ENCODE data around the gene OR1J2. TPM values are rescaled to one million over a fixed set of nuclear protein-coding genes. Genes with fewer than 3 reads are reported as not detected.
A peak's percentile ranks its signal among the peaks of the same experiment; 100 is the strongest.

The OR1J2 gene
- total and polyA plus RNA-seq, 3 donors from 2014 or later: 0.62 to 1.6 TPM; not detected in 1

- TF ChIP-seq POLR2A (IDR thresholded peaks at IDR 0.05) (no peak), CTCF (IDR thresholded peaks at IDR 0.05) (no peak)
- intact Hi-C loops (cut with DNase I; ENCODE audit: low total_unique reads): no loop called here
- H3K36me3 ChIP-seq (ENCODE audit: low read depth, missing control alignments): no peaks in the 10 kb centered on the region
- H3K27me3 ChIP-seq: no peaks in the 10 kb centered on the region
- no peak overlapping the region for H3K27ac ChIP-seq
- WGBS, 2 donors: 92 to 95% methylated on average over 5 of the region's 5 CpGs
- no peak for DNase-seq
- no peaks in the 10 kb centered on the region for H3K9me3 ChIP-seq
- H3K4me3 ChIP-seq: no peak overlapping the region
- no peaks in the 10 kb centered on the region for H3K4me1 ChIP-seq
Observed at GRCh38 chr9:122479062-122479461, 31.5 kb upstream of the OR1J2 start.

GRCh38 chr9:122498883-122499288 is 11.7 kb upstream of the OR1J2 start:
- WGBS, 2 donors: 54 to 90% methylated on average over 2 of the region's 2 CpGs
- intact Hi-C loops (cut with DNase I; ENCODE audit: low total_unique reads): no loop called here
- DNase-seq: peak; percentile 17

GRCh38 chr9:122506964-122507363 is 3.6 kb upstream of the OR1J2 start:
- Histone ChIP-seq H3K36me3 (ENCODE audit: low read depth, missing control alignments) (no peaks in the 10 kb centered on the region), H3K27ac (no peak overlapping the region), H3K9me3 (no peaks in the 10 kb centered on the region), H3K4me1 (no peaks in the 10 kb centered on the region), H3K4me3 (no peak overlapping the region), H3K27me3 (no peaks in the 10 kb centered on the region)
- TF ChIP-seq POLR2A (IDR thresholded peaks at IDR 0.05) (no peak), CTCF (IDR thresholded peaks at IDR 0.05) (no peak)
- DNase-seq: no peak
- intact Hi-C loops (cut with DNase I; ENCODE audit: low total_unique reads): no loop called here
- 68 to 89% methylated on average over 2 of the region's 2 CpGs for WGBS, 2 donors

More at GRCh38 chr9:122498883-122499288, 11.7 kb upstream of the OR1J2 start:
- Histone ChIP-seq H3K27me3 (no peaks in the 10 kb centered on the region), H3K4me3 (no peak overlapping the region), H3K9me3 (no peaks in the 10 kb centered on the region), H3K4me1 (no peaks in the 10 kb centered on the region), H3K36me3 (ENCODE audit: low read depth, missing control alignments) (no peaks in the 10 kb centered on the region), H3K27ac (no peak overlapping the region)
- TF ChIP-seq CTCF (IDR thresholded peaks at IDR 0.05) (peak; percentile 24 to 51 (median 25)), POLR2A (IDR thresholded peaks at IDR 0.05) (no peak)

- no peak overlapping the region for H3K27ac ChIP-seq
- no peak overlapping the region for H3K4me3 ChIP-seq
- no peaks in the 10 kb centered on the region for H3K36me3 ChIP-seq (ENCODE audit: low read depth, missing control alignments)
- DNase-seq: no peak
- no peaks in the 10 kb centered on the region for H3K4me1 ChIP-seq
- no peak for TF ChIP-seq CTCF (IDR thresholded peaks at IDR 0.05)
- no peaks in the 10 kb centered on the region for H3K27me3 ChIP-seq
- 66 to 72% methylated on average over 2 of the region's 2 CpGs for WGBS, 2 donors
- intact Hi-C loops (cut with DNase I; ENCODE audit: low total_unique reads): no loop called here
- no peaks in the 10 kb centered on the region for H3K9me3 ChIP-seq
Observed at GRCh38 chr9:122518226-122518625, 7.6 kb downstream of the OR1J2 start.

GRCh38 chr9:122518841-122519240 is 8.2 kb downstream of the OR1J2 start, which contains the start of gene OR1J4:
OR1J4 (plus strand) TSS chr9:122519141; CDS start chr9:122519141, 0 bp downstream.
- intact Hi-C loops (cut with DNase I; ENCODE audit: low total_unique reads): no loop called here
- TF ChIP-seq POLR2A (IDR thresholded peaks at IDR 0.05): no peak
- no peak for TF ChIP-seq CTCF (IDR thresholded peaks at IDR 0.05)

More at GRCh38 chr9:122518841-122519240, 8.2 kb downstream of the OR1J2 start, which contains the start of gene OR1J4:
- Histone ChIP-seq H3K4me3 (no peak within 1 kb of the TSS), H3K4me1 (no peaks in the 10 kb centered on the region), H3K27ac (no peak within 1 kb of the TSS), H3K27me3 (no peaks in the 10 kb centered on the region), H3K9me3 (no peaks in the 10 kb centered on the region), H3K36me3 (ENCODE audit: low read depth, missing control alignments) (no peaks in the 10 kb centered on the region)
- whole genome bisulfite sequencing, 2 donors: 85 to 86% methylated on average over 4 of the region's 4 CpGs
- no peak for DNase-seq

Data from testis (tissue), 3 donors.